Stimulated activated CD4-positive, alpha-beta T cell treated with anti-CD3 and anti-CD28 coated beads, Interleukin-4, amount 100 ng/mL, for 24 hours (primary cell): ENCODE results near the gene CLIP3.

ENCODE experiments used
- DNase-seq: peaks from one replicate; pipeline ENCODE4 v3.0.0-alpha.2; 2020

CLIP3 gene

DNA sequence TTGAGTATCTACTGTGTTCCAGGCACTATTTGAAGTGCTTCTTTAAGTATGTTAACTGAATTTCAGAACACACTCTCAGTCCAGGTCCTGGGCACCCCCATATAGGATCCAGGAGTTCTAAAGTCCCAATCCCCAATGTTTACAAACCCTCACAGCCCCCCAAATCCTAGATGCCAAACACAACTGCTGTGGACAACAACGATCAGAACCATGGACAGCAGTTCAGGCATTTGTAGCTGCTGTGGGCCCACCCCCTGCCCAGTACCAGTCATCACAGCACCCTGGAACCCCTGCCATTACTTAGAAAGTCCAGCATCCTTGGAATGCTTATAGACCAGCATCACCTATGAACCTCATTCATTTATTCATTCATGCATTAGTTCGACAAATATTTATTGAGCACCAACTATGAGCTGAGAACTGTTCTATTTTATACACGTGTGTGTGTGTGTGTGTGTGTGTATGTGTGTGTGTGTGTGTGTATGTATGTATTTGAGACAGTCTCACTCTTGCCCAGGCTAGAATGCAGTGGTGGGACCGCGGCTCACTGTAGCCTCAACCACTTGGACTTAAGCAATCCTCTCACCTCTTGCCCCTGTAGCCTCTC lies 57.0 kb downstream of the CLIP3 start:
- no peak for DNase-seq

DNA sequence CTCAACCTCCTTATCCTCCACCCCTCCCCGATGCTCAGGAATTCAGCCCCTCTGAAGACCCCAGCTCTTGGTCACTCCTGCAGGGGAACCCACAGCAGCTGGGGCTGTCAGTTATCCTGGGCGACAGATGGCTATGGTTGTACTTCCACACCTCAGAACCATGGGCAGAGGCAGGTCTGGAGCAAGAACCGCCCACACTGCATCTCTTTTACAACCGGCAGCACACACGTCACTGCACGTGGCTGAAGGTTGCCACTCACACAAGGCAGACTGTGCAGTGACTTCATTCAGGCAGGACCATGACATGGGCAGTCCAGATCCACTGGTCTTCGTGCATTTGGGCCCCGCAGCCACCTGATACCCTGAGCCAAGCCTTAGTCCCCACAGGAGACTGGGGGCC lies 59.2 kb downstream of the CLIP3 start:
- no peak for DNase-seq

DNA sequence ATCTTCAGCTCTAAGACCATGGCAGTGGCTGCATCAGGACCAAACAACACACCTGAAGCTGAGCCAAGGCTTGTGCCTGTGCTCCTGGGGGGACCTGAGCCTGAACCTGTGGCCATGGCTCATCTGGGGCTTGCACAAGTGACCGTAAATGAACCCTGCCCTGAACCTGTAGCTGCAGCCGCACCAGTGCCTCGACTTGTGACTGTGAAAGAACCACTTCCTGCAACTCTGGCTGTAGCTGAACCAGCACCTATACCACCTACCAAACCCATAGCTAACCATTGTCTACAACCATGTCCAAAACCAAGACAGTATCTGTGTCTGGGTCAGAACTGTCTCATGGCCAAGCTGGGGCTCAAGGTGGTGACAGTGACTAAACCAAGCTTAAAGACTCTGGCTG lies 65.9 kb downstream of the CLIP3 start:
- DNase-seq: no peak
